ENCODE results near the gene MTOR. TPM values are rescaled to one million over a fixed set of nuclear protein-coding genes. Genes with fewer than 3 reads are reported as not detected.

MTOR gene
- total and polyA plus RNA-seq, 2 of the 8 experiments (the other 6 are each of a cell fraction or from before 2014, with no cell fraction given) = 44.2 to 76.8 TPM

DNA sequence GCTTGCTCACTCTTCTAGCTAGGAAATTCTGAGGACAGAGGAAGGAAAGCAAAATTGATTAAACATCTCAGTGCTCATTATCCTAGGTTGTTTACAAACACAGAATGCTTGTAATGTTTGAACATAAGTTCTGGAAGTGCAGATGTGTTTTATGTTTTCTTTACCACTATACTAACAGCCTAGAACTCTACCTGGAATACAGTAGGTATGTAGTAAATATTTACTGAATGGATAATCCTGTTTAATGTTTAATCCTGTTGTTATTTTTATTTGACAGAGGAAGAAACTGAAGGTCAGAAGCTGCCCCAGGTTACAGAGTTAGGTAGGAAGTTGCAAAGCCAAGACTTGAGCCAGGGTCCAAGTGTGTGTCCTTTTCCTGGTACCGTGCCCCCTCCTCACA lies 6.1 kb downstream of the MTOR start (continued):
- no peak for TF ChIP-seq SIN3A (conservative IDR thresholded peaks at IDR 0.05 in 1 of 2, IDR thresholded peaks at IDR 0.05 in 1 of 2; ENCODE audit: low read depth in 1 of 2, low read length in 2 of 2)
- TF ChIP-seq KDM1A (IDR thresholded peaks at IDR 0.05; ENCODE audit: borderline replicate concordance, low read length) = no peak
- no peak for TF ChIP-seq SP4 (IDR thresholded peaks at IDR 0.05; ENCODE audit: low read length)
- TF ChIP-seq, protein P1, sequence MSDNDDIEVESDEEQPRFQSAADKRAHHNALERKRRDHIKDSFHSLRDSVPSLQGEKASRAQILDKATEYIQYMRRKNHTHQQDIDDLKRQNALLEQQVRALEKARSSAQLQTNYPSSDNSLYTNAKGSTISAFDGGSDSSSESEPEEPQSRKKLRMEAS (IDR thresholded peaks at IDR 0.05) = no peak
- TF ChIP-seq RAD21 (IDR thresholded peaks at IDR 0.05 in 1 of 2, conservative IDR thresholded peaks at IDR 0.05 in 1 of 2; ENCODE audit: low read depth in 2 of 2, low read length in 2 of 2) = no peak
- no peak for TF ChIP-seq CHD1 (IDR thresholded peaks at IDR 0.05; ENCODE audit: low read depth, low read length)

Measured in H1 (cell line).